ENCODE measurements around the gene SLC24A3.

Gene SLC24A3

GRCh38 chr20:19392344-19393130 lies 180.1 kb downstream of the SLC24A3 start:
- no peak for DNase-seq (ENCODE audit: low spot score)

DNA sequence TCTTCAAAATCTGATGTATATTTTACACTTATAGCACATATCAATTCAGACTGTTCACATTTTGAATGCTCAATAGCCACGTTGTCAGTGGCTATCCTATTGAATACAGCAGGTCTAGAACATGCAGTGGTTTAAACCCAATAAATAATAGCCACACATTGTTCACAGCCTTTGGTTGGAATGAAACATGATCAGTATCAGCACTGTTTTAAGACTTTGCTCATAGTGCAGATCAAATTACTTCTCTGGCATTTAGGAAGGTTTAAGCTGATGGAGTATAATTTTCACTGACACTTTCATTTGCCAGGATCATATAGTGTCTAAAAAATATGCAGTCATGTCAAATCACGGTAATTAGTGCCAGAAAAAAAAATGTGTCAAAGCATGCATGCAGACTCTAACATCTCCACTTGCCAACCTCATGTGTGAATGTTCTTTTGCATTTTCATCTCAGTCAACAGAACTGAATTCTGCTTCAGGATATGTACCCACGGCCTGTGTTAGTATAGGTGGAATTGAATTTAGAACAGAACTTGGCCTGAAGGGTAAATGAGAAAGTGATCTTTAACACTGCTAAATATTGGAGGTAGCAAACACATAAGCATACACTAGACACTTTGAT lies 184.1 kb downstream of the SLC24A3 start:
- DNase-seq (ENCODE audit: low spot score) = no peak

DNA sequence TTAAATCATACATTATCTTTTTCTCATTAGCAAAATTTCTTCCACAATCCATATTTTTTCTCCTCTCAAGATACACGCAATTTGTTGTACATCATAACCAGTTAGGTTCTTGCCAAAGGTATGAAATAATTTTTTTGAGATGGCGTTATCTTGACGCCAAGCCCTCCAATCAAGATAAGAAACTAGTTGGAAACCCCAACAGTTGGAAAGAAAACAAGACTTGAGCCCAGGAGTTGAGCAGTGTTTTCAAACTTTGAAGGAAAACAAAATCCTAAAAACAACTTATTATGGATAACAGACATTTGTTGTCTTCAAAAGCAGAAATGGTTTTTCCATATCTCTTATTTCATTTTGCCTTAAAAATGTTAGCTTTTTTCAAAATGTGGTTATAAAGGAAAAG lies 184.8 kb downstream of the SLC24A3 start:
- DNase-seq (ENCODE audit: low spot score) = no peak

- DNase-seq (ENCODE audit: low spot score) = no peak
Observed at GRCh38 chr20:19397666-19398065, 185.2 kb downstream of the SLC24A3 start.

- no peak for DNase-seq (ENCODE audit: low spot score)
Observed at GRCh38 chr20:19401096-19401495, 188.7 kb downstream of the SLC24A3 start.

GRCh38 chr20:19403549-19403948 lies 191.1 kb downstream of the SLC24A3 start:
- DNase-seq (ENCODE audit: low spot score) = no peak

GRCh38 chr20:19404826-19405225 lies 192.4 kb downstream of the SLC24A3 start:
- DNase-seq (ENCODE audit: low spot score) = no peak

DNA sequence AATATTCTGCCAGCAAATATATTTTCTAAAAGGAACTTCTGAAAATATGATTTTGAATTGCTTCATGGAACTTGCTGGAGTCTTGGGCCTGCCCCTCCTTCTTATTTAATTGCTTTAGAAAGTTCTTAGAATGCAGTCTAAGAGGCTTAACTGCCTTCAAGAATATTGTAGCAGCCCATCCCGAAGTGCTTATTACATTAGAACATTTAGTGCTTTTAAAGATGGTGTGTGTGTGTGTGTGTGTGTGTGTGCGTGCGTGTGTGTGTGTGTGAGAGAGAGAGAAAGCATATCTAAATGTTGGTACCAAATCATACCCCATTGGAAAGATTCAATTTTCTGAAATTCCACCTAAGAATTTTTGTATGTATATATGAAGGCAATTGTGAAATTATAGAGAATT lies 193.5 kb downstream of the SLC24A3 start:
- DNase-seq (ENCODE audit: low spot score) = no peak

DNA sequence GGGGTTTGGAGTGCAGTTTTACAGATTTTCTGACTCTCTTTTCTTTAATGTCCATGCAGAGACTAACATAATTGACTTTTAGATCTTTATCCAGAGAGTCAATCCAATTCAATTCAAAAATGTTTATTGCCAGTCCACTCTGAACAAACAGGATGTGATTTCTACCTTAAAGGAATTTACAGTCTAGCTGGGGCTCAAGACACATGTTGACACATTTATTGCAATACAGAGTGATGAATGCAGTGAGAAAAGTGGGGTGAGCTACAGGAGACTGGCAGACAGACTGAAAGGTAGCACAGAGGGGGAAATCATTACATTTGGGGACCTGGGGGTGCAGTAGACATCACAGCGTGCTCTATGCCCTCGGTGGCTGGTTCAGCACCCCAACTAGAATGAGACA lies 193.9 kb downstream of the SLC24A3 start:
- no peak for DNase-seq (ENCODE audit: low spot score)

- DNase-seq (ENCODE audit: low spot score) = no peak
Observed at GRCh38 chr20:19407196-19407595, 194.8 kb downstream of the SLC24A3 start.

- DNase-seq (ENCODE audit: low spot score) = no peak
Observed at GRCh38 chr20:19407736-19408135, 195.3 kb downstream of the SLC24A3 start.

DNA sequence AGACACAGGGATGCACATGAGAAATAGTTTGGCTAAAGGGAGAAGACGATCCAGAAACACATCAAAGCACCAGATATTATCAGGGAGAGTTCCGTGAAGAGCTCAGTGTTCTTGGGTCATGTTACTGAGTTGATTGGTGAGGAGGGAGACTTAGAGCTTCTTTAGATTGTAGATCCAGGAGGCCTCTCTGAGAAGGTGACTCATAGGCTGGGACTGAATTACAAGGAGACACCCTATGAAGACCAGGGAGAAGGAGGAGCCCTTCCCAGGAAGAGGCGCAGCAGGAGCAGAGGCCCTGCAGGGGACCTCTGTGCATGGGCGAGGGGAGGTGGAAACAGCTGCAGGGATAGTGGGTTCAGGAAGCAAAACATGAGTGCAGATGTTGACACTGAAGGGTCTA lies 196.5 kb downstream of the SLC24A3 start:
- no peak for DNase-seq (ENCODE audit: low spot score)

GRCh38 chr20:19411811-19412210 lies 199.4 kb downstream of the SLC24A3 start:
- no peak for DNase-seq (ENCODE audit: low spot score)

DNA sequence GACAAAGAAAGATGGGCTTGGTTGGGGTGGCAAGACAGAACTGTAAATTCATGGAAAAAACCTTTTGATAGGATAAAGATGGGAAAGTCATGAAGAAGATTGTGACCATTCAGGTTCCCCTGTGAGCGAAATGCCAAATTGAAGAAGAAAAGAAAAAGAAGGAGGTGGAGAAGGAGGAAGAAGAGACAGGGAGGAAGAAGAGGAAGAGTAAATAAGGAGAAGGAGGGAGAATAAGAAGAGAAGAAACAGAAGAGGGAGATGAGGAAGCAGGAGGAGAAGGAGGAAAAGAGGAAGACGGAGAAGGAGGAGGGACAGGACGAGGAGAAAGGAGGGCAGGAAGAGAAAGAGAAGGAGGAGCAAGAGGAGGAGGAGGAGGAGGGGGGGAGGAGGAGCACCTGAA lies 199.8 kb downstream of the SLC24A3 start:
- no peak for DNase-seq (ENCODE audit: low spot score)

GRCh38 chr20:19414600-19414999 lies 202.2 kb downstream of the SLC24A3 start:
- no peak for DNase-seq (ENCODE audit: low spot score)

- DNase-seq (ENCODE audit: low spot score) = no peak
Observed at GRCh38 chr20:19415786-19416185, 203.3 kb downstream of the SLC24A3 start.

- DNase-seq (ENCODE audit: low spot score) = no peak
Observed at GRCh38 chr20:19416627-19417026, 204.2 kb downstream of the SLC24A3 start.

DNA sequence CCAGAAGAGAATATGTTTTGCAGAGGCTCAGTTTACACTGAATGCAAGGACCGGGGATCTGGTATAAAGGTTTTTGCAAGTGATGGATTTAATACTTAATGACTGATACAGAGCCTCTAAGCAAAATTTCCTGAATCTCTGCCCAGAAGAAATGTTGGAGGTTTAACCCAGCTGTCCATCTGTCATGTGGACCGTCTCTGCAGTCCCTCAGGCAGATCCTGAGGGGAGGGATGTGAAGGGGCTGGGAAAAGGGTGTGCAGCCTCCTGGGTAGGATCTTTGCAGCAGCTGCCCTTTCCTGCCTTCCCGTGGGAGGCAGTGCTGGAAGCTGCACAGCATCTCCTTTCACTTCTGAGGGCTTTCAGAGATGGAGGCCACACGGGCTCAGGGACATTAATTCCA lies 207.0 kb downstream of the SLC24A3 start:
- no peak for DNase-seq (ENCODE audit: low spot score)

DNA sequence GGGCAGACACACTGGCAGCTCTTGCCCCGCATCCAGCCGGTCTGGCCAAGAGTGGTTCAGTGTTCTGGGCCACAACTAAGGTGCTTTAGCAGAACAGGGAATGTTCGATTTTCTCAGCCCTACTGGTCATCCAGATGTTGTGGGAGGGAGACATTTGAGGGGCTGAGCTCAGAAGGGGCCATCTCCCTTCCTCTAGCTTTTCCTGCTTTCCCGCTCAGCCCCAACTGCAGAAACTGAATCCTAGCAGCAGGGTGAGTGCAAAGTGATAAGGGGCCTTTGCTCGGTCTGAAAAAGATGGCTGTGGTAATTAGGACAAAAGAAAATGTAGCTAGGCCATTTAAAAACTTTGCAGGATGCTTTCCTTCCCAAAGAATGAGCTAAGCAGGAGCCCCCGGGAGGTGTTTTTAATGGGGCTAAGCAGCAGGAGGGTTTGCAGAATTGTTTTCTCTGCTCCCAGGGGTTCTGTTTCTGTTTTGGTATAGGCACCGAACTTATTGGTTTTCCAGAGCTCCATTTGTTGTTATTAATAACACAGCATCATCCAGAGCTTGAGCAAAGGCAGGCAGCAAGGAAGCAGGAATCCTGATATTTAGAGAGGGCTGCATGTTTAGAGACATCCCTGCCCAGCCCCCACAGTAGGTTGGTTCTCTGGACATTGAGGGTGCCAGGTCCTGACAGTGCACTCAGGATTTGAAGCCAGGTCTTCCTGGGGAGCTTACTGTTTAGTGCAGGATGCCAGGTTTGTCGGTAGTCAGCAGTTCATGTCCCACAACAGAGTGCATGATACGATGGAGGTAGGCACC lies 210.9 kb downstream of the SLC24A3 start:
- DNase-seq (ENCODE audit: low spot score) = no peak

DNA sequence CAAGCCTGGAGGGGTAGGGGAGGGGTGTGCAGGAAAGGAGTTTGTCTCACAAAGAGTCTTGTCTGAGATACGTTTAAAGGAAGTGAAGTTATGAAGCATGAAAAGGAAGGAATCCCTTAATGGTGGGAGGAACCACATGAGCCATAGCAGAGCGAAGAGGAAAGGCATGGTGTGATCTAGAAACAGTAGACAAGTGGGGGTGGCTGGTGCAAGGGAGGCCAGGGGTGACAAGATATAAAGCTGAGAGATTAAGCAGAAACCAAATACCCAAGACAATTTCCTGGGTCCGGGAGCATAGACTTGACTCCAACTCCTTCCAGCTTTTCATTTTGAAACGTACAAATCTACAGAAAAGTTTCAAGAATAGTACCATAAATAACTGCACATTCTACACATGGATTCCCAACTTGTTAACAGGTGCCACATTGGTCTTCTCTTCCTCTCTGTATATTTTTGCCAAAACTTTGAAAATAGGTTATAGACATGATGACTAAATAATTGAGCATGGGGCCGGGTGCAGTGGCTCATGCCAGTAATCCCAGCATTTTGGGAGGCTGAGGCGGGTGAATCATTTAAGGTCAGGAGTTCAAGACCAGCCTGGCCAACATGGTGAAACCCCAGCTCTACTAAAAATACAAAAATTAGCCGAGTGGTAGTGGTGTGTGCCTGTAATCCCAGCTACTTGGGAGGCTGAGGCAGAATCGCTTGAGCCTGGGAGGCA lies 211.6 kb downstream of the SLC24A3 start:
- DNase-seq (ENCODE audit: low spot score) = no peak

DNA sequence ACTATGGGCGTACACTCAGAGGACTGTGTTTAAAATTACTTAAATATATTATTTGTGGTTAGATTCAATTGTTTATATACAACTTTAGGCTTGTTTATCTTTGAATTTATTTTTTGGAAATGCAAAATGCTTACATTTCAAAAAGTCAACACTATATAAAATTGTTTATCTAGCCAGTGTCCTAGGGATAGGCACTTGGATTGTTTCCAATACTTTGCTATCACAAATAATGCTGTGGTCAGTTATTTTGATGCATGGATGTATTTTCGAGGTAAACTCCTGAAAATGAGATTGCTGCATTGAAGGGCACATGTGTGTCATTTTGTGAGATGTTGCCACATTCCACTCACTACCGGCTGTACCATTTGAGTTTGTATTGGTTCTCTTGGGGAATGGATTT lies 213.9 kb downstream of the SLC24A3 start:
- no peak for DNase-seq (ENCODE audit: low spot score)

- no peak for DNase-seq (ENCODE audit: low spot score)
Observed at GRCh38 chr20:19427480-19427879, 215.0 kb downstream of the SLC24A3 start.
